Measurements from ENCODE around the gene MAZ.

Gene MAZ

GRCh38 chr16:29813644-29814562, 7.6 kb downstream of the MAZ start (continued):
- TF ChIP-seq CREB5 (CRISPR knock-in tag; IDR thresholded peaks at IDR 0.05; ENCODE audit: low read depth) = no peak
- TF ChIP-seq OSR1 (CRISPR knock-in tag; IDR thresholded peaks at IDR 0.05) = no peak
- TF ChIP-seq BACH2 (CRISPR knock-in tag; IDR thresholded peaks at IDR 0.05; ENCODE audit: borderline replicate concordance) = no peak
- TF ChIP-seq RARB (CRISPR knock-in tag; IDR thresholded peaks at IDR 0.05) = no peak
- no peak for TF ChIP-seq PPARA (CRISPR knock-in tag; IDR thresholded peaks at IDR 0.05; ENCODE audit: borderline replicate concordance)

- ATAC-seq = no peak
- TF ChIP-seq RARB (CRISPR knock-in tag; IDR thresholded peaks at IDR 0.05) = no peak
- TF ChIP-seq ZC3H10 (CRISPR knock-in tag; IDR thresholded peaks at IDR 0.05) = no peak
- no peak for TF ChIP-seq GLIS3 (CRISPR knock-in tag; IDR thresholded peaks at IDR 0.05)
- TF ChIP-seq ISL1 (CRISPR knock-in tag; IDR thresholded peaks at IDR 0.05) = no peak
- no peak for TF ChIP-seq CSRNP3 (CRISPR knock-in tag; IDR thresholded peaks at IDR 0.05)
- no peak for TF ChIP-seq PPARA (CRISPR knock-in tag; IDR thresholded peaks at IDR 0.05; ENCODE audit: borderline replicate concordance)
- TF ChIP-seq OSR1 (CRISPR knock-in tag; IDR thresholded peaks at IDR 0.05) = no peak
- no peak for TF ChIP-seq PATZ1 (CRISPR knock-in tag; IDR thresholded peaks at IDR 0.05; ENCODE audit: borderline replicate concordance)
- TF ChIP-seq ZNF70 (CRISPR knock-in tag; IDR thresholded peaks at IDR 0.05) = no peak
- TF ChIP-seq POU6F1 (CRISPR knock-in tag; IDR thresholded peaks at IDR 0.05; ENCODE audit: borderline replicate concordance, low read depth) = no peak
- TF ChIP-seq TSHZ2 (CRISPR knock-in tag; IDR thresholded peaks at IDR 0.05) = no peak
Measured at GRCh38 chr16:29814592-29814991, 8.3 kb downstream of the MAZ start.

- no peak for ATAC-seq
- TF ChIP-seq TCF4 (CRISPR knock-in tag; IDR thresholded peaks at IDR 0.05; ENCODE audit: borderline replicate concordance) = no peak
- TF ChIP-seq PATZ1 (CRISPR knock-in tag; IDR thresholded peaks at IDR 0.05; ENCODE audit: borderline replicate concordance) = no peak
Measured at GRCh38 chr16:29815032-29815721, 8.8 kb downstream of the MAZ start.
